Breast epithelium (tissue), 3 donors: ENCODE data around the gene OR5H1.

Experiments
- POLR2A ChIP-seq: fragments of 450-650 bp; IDR thresholded peaks from one replicate; pipeline ENCODE4 v1.6.1; 2016; ENCODE audit warnings: antibody characterized with exemption, mild to moderate bottlenecking, moderate library complexity
- POLR2AphosphoS5 ChIP-seq, 3 donors: sonication (generic); formaldehyde crosslinking; IDR thresholded peaks; one replicate each; pipeline ENCODE4 v1.6.1; 2017; ENCODE audit warnings: antibody characterized with exemption in 3 of 3
- TF ChIP-seq, protein P1 (sequence below), 3 donors: fragments of 450-650 bp; IDR thresholded peaks; one replicate each; pipeline ENCODE4 v1.5.1; 2016 to 2017; ENCODE audit warnings: antibody characterized with exemption in 3 of 3, mild to moderate bottlenecking in 3 of 3, moderate library complexity in 3 of 3

DNA sequence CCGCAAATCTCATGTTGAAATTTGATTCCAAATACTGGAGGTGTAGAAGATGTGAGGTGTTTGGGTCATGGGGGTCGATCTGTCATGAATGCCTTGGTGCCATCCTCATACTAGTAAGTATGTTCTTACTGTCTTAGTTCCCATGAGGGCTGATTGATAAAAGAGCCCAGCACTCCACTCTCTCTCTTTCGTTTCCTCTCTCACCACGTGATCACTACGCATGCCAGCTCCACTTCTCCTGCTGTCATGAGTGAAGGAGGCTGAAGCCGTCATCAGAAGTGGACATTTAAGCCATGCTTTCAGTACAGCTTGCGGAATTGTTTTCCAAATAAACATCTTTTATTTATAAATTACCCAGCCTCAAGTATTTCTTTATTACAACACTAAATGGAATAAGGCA is 42.1 kb downstream of the OR5H1 start:
- TF ChIP-seq, protein P1, sequence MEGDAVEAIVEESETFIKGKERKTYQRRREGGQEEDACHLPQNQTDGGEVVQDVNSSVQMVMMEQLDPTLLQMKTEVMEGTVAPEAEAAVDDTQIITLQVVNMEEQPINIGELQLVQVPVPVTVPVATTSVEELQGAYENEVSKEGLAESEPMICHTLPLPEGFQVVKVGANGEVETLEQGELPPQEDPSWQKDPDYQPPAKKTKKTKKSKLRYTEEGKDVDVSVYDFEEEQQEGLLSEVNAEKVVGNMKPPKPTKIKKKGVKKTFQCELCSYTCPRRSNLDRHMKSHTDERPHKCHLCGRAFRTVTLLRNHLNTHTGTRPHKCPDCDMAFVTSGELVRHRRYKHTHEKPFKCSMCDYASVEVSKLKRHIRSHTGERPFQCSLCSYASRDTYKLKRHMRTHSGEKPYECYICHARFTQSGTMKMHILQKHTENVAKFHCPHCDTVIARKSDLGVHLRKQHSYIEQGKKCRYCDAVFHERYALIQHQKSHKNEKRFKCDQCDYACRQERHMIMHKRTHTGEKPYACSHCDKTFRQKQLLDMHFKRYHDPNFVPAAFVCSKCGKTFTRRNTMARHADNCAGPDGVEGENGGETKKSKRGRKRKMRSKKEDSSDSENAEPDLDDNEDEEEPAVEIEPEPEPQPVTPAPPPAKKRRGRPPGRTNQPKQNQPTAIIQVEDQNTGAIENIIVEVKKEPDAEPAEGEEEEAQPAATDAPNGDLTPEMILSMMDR (IDR thresholded peaks at IDR 0.05) = no peak
- TF ChIP-seq POLR2AphosphoS5 (IDR thresholded peaks at IDR 0.05) (no peak), POLR2A (no peak)
